GM19023 (cell line): ENCODE data around the gene ALDH8A1.
A peak's percentile ranks its signal among the peaks of the same experiment; 100 is the strongest.

Experiments
- ATAC-seq: cut with Tn5 transposase; IDR thresholded peaks from one replicate; pipeline ENCODE4 v1.9.1; 2021; ENCODE audit warnings: mild to moderate bottlenecking, moderate library complexity; ENCODE audit not compliant: unreplicated experiment

Gene ALDH8A1

GRCh38 chr6:134873500-134874388 lies 76.2 kb downstream of the ALDH8A1 start:
- ATAC-seq: no peak

DNA sequence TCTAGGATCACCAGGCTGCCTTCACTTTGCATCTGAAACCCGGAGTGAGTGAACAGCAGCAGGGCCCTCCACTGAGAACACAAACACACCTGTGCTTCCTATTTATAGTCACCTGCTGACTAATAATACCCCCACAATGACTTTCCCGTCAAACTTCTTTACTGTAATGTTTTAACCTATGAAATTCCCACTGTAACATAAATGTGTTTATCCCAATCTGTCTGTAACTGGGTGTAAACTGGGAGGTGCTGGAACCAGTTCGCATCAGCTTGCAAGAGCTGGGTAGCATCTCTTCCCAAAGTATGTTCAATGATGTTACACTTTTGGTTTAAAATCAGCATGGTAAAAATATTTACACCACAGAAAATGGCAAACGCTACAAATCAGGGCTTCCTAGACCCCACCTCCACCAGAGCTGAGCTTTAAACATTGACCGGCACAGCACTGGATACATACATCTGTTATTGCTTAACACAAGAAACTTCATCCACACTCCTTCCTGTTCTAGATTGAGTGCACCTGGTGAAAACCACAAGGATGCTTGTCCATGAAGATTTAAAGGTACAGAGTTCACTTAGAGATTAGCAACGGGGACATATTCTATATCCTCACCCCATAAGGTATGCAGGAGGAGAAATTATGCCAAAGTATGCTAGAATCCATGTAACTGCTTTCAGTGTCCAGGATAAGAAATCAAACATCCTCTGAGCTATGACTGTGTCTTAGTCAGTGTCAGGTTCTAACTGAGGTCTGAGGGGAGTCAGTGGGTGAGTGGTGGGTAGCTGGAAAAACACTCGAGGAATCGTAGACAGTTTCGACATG lies 79.0 kb downstream of the ALDH8A1 start:
- ATAC-seq: peak; percentile 85

- no peak for ATAC-seq
Observed at GRCh38 chr6:134868812-134869211, 81.1 kb downstream of the ALDH8A1 start.
